Peyer's patch (tissue), 4 donors: ENCODE data around the gene CELF2.

Experiments used
- CTCF ChIP-seq, 6 experiments: fragments of 450-650 bp in 4 of 6; fragments of 200-600 bp in 2 of 6; sonication (generic) in 1 of 6; IDR thresholded peaks; one replicate each; pipeline ENCODE4 v1.5.1; 2017 to 2019; ENCODE audit warnings: antibody characterized with exemption in 6 of 6, mild to moderate bottlenecking in 3 of 6, moderate library complexity in 1 of 6
- POLR2A ChIP-seq, 2 donors: fragments of 450-650 bp; IDR thresholded peaks; one replicate each; pipeline ENCODE4 v1.5.1; 2017; ENCODE audit warnings: antibody characterized with exemption in 2 of 2, mild to moderate bottlenecking in 2 of 2, moderate library complexity in 2 of 2

- TF ChIP-seq CTCF (IDR thresholded peaks at IDR 0.05) (no peak), POLR2A (IDR thresholded peaks at IDR 0.05) (no peak)
Observed at GRCh38 chr10:10976652-10977051, 41.0 kb upstream of the CELF2 start.
